HepG2 (cell line): ENCODE results near the gene MKNK1. TPM values are rescaled to one million over a fixed set of nuclear protein-coding genes. Genes with fewer than 3 reads are reported as not detected.
A peak's percentile ranks its signal among the peaks of the same experiment; 100 is the strongest.

Experiments used
- ATAC-seq: fragments of 200-7000 bp; cut with Tn5 transposase; 3 replicates; pipeline ENCODE4 v1.9.1; 2020; ENCODE audit warnings: mild to moderate bottlenecking, moderate library complexity
- BruUV-seq: library from RNA; stranded (reverse); fragments of 400-500 nt; replicated peaks from 2 replicates; lab custom pipeline; 2021; lab: Mats Ljungman, UMichigan
- CTCF ChIA-PET: fragments of 300-600 bp; formaldehyde crosslinking; extraction: SDS; loops from one replicate; lab custom pipeline; 2021; ENCODE audit warnings: low total read pairs, inconsistent platforms, low intra/inter-chr PET ratio; lab: Yijun Ruan, JAX
- POLR2A ChIA-PET: fragments of 350-600 bp; sonication (Branson Sonifier 250); formaldehyde crosslinking; loops from one replicate; lab custom pipeline; 2020; ENCODE audit warnings: antibody characterized with exemption, inconsistent platforms; lab: Yijun Ruan, JAX
- DNase-seq: peaks from one replicate; pipeline ENCODE4 v3.0.0-alpha.2; 2015; ENCODE audit warnings: low spot score
- FAIRE-seq: peaks from 3 replicates; lab custom pipeline; 2011; peaks lifted over from hg19 to GRCh38; lab: Jason Lieb, UNC
- H2AFZ ChIP-seq: one replicate; pipeline ENCODE4 v1.6.1; 2011; ENCODE audit warnings: low read length, inconsistent platforms
- H3K27ac ChIP-seq: fragments of 300-600 bp; 3 replicates; pipeline ENCODE4 v1.8.0; 2011; ENCODE audit warnings: mixed run types, mild to moderate bottlenecking, mixed read lengths, low read length, inconsistent platforms; ENCODE audit not compliant: insufficient read depth; ENCODE audit errors: extremely low read length
- H3K27me3 ChIP-seq, 2 experiments: fragments of 200-600 bp in 1 of 2; 2 replicates in 1 of 2; 3 replicates in 1 of 2; pipeline versions ENCODE4 v1.6.0 to v1.8.0; 2011; ENCODE audit warnings: low read length in 2 of 2, mild to moderate bottlenecking in 2 of 2, moderate library complexity in 2 of 2, inconsistent platforms in 1 of 2; ENCODE audit not compliant: insufficient read depth in 2 of 2, control insufficient read depth in 1 of 2
- H3K36me3 ChIP-seq, 2 experiments: fragments of 200-600 bp in 1 of 2; replicated peaks in 1 of 2; 2 replicates in 1 of 2; 3 replicates in 1 of 2; pipeline versions ENCODE4 v1.5.1 to v1.8.0; 2011; ENCODE audit warnings: low read length in 2 of 2, inconsistent platforms in 1 of 2; ENCODE audit not compliant: insufficient read depth in 2 of 2, control insufficient read depth in 1 of 2
- H3K4me1 ChIP-seq: 2 replicates; pipeline ENCODE4 v1.5.1; 2012; ENCODE audit warnings: low read length, inconsistent platforms; ENCODE audit not compliant: insufficient read depth
- H3K4me2 ChIP-seq: 2 replicates; pipeline ENCODE4 v1.6.0; 2011; ENCODE audit warnings: low read depth, low read length, inconsistent platforms
- H3K4me3 ChIP-seq, 3 experiments: fragments of 200-600 bp in 1 of 3; sonication (generic), shearing (Covaris generic) in 1 of 3; replicated peaks in 1 of 3; 2 replicates each; pipeline ENCODE4 v1.5.1; 2011 to 2016; ENCODE audit warnings: low read length in 3 of 3, inconsistent platforms in 2 of 3, low read depth in 2 of 3, mild to moderate bottlenecking in 2 of 3, control low read depth in 1 of 3, mixed read lengths in 1 of 3; ENCODE audit not compliant: insufficient read depth in 1 of 3
- H3K79me2 ChIP-seq: one replicate; pipeline ENCODE4 v1.6.1; 2011; ENCODE audit warnings: low read length, inconsistent platforms; ENCODE audit not compliant: insufficient read depth
- H3K9ac ChIP-seq: 2 replicates; pipeline ENCODE4 v1.6.0; 2011; ENCODE audit warnings: mild to moderate bottlenecking, low read depth, low read length, inconsistent platforms; ENCODE audit not compliant: insufficient read depth
- H3K9me3 ChIP-seq: 2 replicates; pipeline ENCODE4 v1.5.1; 2012; ENCODE audit warnings: mild to moderate bottlenecking, low read length
- H4K20me1 ChIP-seq: 2 replicates; pipeline ENCODE4 v1.6.0; 2011; ENCODE audit warnings: inconsistent platforms, mild to moderate bottlenecking, low read length, moderate library complexity; ENCODE audit not compliant: insufficient read depth
- FLYWCH1 ChIP-seq: sonication (generic); formaldehyde crosslinking; IDR thresholded peaks from 2 replicates; pipeline ENCODE4 v1.8.1; 2023; ENCODE audit warnings: mild to moderate bottlenecking, missing genetic modification reagents
- GPN1 ChIP-seq: sonication (generic); formaldehyde crosslinking; IDR thresholded peaks from 2 replicates; pipeline ENCODE4 v1.5.1; 2020; ENCODE audit warnings: missing genetic modification reagents, borderline replicate concordance
- IKZF4 ChIP-seq: sonication (generic); formaldehyde crosslinking; IDR thresholded peaks from 2 replicates; pipeline ENCODE4 v1.5.1; 2020; ENCODE audit warnings: borderline replicate concordance, mild to moderate bottlenecking, low read depth, missing genetic modification reagents; ENCODE audit errors: not compliant biosample characterization
- KDM6A ChIP-seq: IDR thresholded peaks from 2 replicates; pipeline ENCODE4 v1.6.1; 2016; ENCODE audit warnings: low read depth
- KLF12 ChIP-seq: sonication (generic); formaldehyde crosslinking; IDR thresholded peaks from 2 replicates; pipeline ENCODE4 v1.4.0; 2020; ENCODE audit warnings: missing genetic modification reagents, borderline replicate concordance
- MLXIP ChIP-seq: sonication (generic); formaldehyde crosslinking; IDR thresholded peaks from 2 replicates; pipeline ENCODE4 v1.9.0; 2021; ENCODE audit warnings: missing genetic modification reagents, borderline replicate concordance
- SOX6 ChIP-seq, 2 experiments: fragments of 450-650 bp in 1 of 2; sonication (generic) in 1 of 2; formaldehyde crosslinking in 1 of 2; IDR thresholded peaks; 2 replicates each; pipeline versions ENCODE4 v1.4.0 to v1.6.1; 2017 to 2020; ENCODE audit warnings: antibody characterized with exemption in 1 of 2, mild to moderate bottlenecking in 1 of 2, missing genetic modification reagents in 1 of 2
- SSRP1 ChIP-seq: IDR thresholded peaks from 2 replicates; pipeline ENCODE4 v1.6.1; 2016; ENCODE audit warnings: control low read depth
- ZBTB46 ChIP-seq: sonication (generic); formaldehyde crosslinking; IDR thresholded peaks from 2 replicates; pipeline ENCODE4 v1.4.0; 2020; ENCODE audit warnings: mild to moderate bottlenecking, missing genetic modification reagents, borderline replicate concordance
- ZNF292 ChIP-seq: sonication (generic); formaldehyde crosslinking; IDR thresholded peaks from 2 replicates; pipeline ENCODE4 v1.8.1; 2022; ENCODE audit warnings: mild to moderate bottlenecking, low read depth, missing genetic modification reagents, borderline replicate concordance
- ZNF326 ChIP-seq: sonication (generic); formaldehyde crosslinking; IDR thresholded peaks from 2 replicates; pipeline ENCODE4 v1.4.0; 2020; ENCODE audit warnings: missing genetic modification reagents, borderline replicate concordance
- ZNF607 ChIP-seq: sonication (generic); formaldehyde crosslinking; IDR thresholded peaks from 2 replicates; pipeline ENCODE4 v1.5.1; 2020; ENCODE audit warnings: missing genetic modification reagents, mild to moderate bottlenecking, borderline replicate concordance
- ZNF616 ChIP-seq: sonication (generic); formaldehyde crosslinking; IDR thresholded peaks from 2 replicates; pipeline ENCODE4 v1.5.0; 2020; ENCODE audit warnings: low read depth, mild to moderate bottlenecking, missing genetic modification reagents
- ZNF775 ChIP-seq: sonication (generic); formaldehyde crosslinking; IDR thresholded peaks from 2 replicates; pipeline ENCODE4 v1.4.0; 2020; ENCODE audit warnings: missing genetic modification reagents, mild to moderate bottlenecking, moderate library complexity, borderline replicate concordance
- ZSCAN29 ChIP-seq: sonication (generic); formaldehyde crosslinking; conservative IDR thresholded peaks from 2 replicates; pipeline ENCODE4 v1.4.0; 2020; ENCODE audit warnings: mild to moderate bottlenecking, missing genetic modification reagents
- WGBS: methylation state at CpG from one replicate; pipeline ENCODE4 v1.1.6; 2017; ENCODE audit warnings: low lambda C conversion rate; 5-methylcytosine and 5-hydroxymethylcytosine counted together
- in situ Hi-C: cut with HindIII; loops from 2 replicates; pipeline ENCODE4 v1.10.0; 2017; ENCODE audit warnings: low pct_unique_long_range_greater_than_20kb; ENCODE audit not compliant: extremely low pct_ligation_motif_present
- intact Hi-C: fragments of 100-400 bp; cut with micrococcal nuclease; formaldehyde crosslinking; loops from one replicate; pipeline ENCODE4 v1.10.0; 2022; ENCODE audit not compliant: unreplicated experiment
- polyA plus RNA-seq, 8 experiments: library from polyadenylated mRNA; depleted of rRNA in 3 of 8; stranded (reverse) in 7 of 8; unstranded in 1 of 8; fragments of >200 nt; fragmentation: Illumina TruSeq in 4 of 8; extraction: Trizol in 4 of 8; gene quantifications; 2 replicates each; pipeline versions ENCODE4 v1.2.1 to v1.2.3, GENCODE V29; 2011 to 2016; ENCODE audit warnings: low read depth in 4 of 8, missing spikeins in 1 of 8, mixed read lengths in 1 of 8; ENCODE audit not compliant: insufficient read depth in 1 of 8
- total RNA-seq, 5 experiments: library from RNA; depleted of rRNA; stranded (reverse); fragments of >200 nt; fragmentation: Illumina TruSeq; extraction: Trizol; gene quantifications; 2 replicates each; pipeline ENCODE4 v1.2.3, GENCODE V29; 2016; ENCODE audit warnings: low read depth in 1 of 5
- TF ChIP-seq, protein P1 (sequence below): IDR thresholded peaks from 2 replicates; pipeline ENCODE4 v1.6.1; 2012; ENCODE audit warnings: inconsistent platforms

MKNK1 gene
- total and polyA plus RNA-seq, 2 of the 13 experiments (the other 11 are each of a cell fraction or from before 2014, with no cell fraction given), result 18.5 to 24.1 TPM

GRCh38 chr1:46616277-46617107 lies 12.4 kb upstream of the MKNK1 start, which contains the start of gene MOB3C:
MOB3C (minus strand) TSS chr1:46616811; CDS start chr1:46613321, 3,490 bp downstream.
- intact Hi-C loops (loop anchor here (10.0 kb wide), 1 partner anchor 48 kb away; the partner anchor contains the start of gene ATPAF1), in situ Hi-C loops (loop anchor here (5.0 kb wide), 1 partner anchor 106 kb away; no protein-coding TSS in a partner anchor)
- Histone ChIP-seq H3K36me3 (no peaks in the 10 kb centered on the region), H2AFZ (peak within 1 kb of the TSS; percentile 48), H3K4me1 (peaks cover 38% of the 10 kb centered on the region), H4K20me1 (no peaks in the 10 kb centered on the region), H3K9me3 (no peaks in the 10 kb centered on the region), H3K9ac (peak within 1 kb of the TSS; percentile 61), H3K79me2 (no peaks in the 10 kb centered on the region), H3K4me3 (peak within 1 kb of the TSS; percentile 59 to 83 (median 78)), H3K4me2 (peak within 1 kb of the TSS; percentile 94), H3K27ac (peak within 1 kb of the TSS; percentile 51), H3K27me3 (no peaks in the 10 kb centered on the region; a peak in 1 of 5 replicates)
- ChIA-PET POLR2A (interaction anchor here (1.1 to 6.2 kb wide), 7 partner anchors 9 to 717 kb away, joined by 3 to 79 read pairs (median 4); partner anchors contain the start of genes ATPAF1, CMPK1 and MKNK1), CTCF (no interaction called here)
- 0% methylated on average over 2 of the region's 62 CpGs for WGBS
- peak; percentile 76 for ATAC-seq
- no peak for DNase-seq
- BruUV-seq, result no TSS peak
- no peak for FAIRE-seq
- TF ChIP-seq SSRP1 (CRISPR knock-in tag), result no peak
- no peak for TF ChIP-seq ZSCAN29
- no peak for TF ChIP-seq ZBTB46 (CRISPR knock-in tag)
- no peak for TF ChIP-seq IKZF4 (CRISPR knock-in tag)
- TF ChIP-seq KLF12, result no peak
- no peak for TF ChIP-seq GPN1
- no peak for TF ChIP-seq ZNF292 (CRISPR knock-in tag)
- TF ChIP-seq ZNF607 (CRISPR knock-in tag), result no peak
- TF ChIP-seq SOX6 (IDR thresholded peaks at IDR 0.05), result no peak
- no peak for TF ChIP-seq SOX6 (CRISPR knock-in tag; IDR thresholded peaks at IDR 0.05)
- no peak for TF ChIP-seq FLYWCH1 (CRISPR knock-in tag)
- TF ChIP-seq KDM6A (CRISPR knock-in tag), result no peak
- TF ChIP-seq MLXIP (CRISPR knock-in tag), result no peak
- no peak for TF ChIP-seq ZNF326 (CRISPR knock-in tag)
- 0 out of 2 replicates have a peak, but pooled peaks have one; percentile 52 for TF ChIP-seq ZNF616 (CRISPR knock-in tag)
- TF ChIP-seq, protein P1, sequence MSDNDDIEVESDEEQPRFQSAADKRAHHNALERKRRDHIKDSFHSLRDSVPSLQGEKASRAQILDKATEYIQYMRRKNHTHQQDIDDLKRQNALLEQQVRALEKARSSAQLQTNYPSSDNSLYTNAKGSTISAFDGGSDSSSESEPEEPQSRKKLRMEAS, result peak; percentile 71
- TF ChIP-seq ZNF775, result no peak
